COR-L47 (cell line): ENCODE results near the gene TMEM63B.
"Not testable (repeated sequence)": the region's sequence is repeated elsewhere in the genome, so short reads cannot be mapped to it uniquely, and the experiment has no call there.

ENCODE experiments used
- DNase-seq: peaks from one replicate; lab custom pipeline; 2025; lab: John Stamatoyannopoulos, UW

Gene TMEM63B

GRCh38 chr6:44193307-44193910 is 66.1 kb downstream of the TMEM63B start:
- DNase-seq: no peak

- DNase-seq: no peak
These were observed 67.0 kb downstream of the TMEM63B start for GRCh38 chr6:44194326-44194725.

- not testable (repeated sequence) for DNase-seq
These were observed 69.0 kb downstream of the TMEM63B start for GRCh38 chr6:44196351-44196750.

GRCh38 chr6:44198684-44199083 is 71.3 kb downstream of the TMEM63B start:
- no peak for DNase-seq

GRCh38 chr6:44199883-44200282 is 72.5 kb downstream of the TMEM63B start:
- no peak for DNase-seq

GRCh38 chr6:44201200-44201599 is 73.8 kb downstream of the TMEM63B start:
- no peak for DNase-seq

GRCh38 chr6:44201638-44202303 is 74.4 kb downstream of the TMEM63B start:
- DNase-seq: no peak

- no peak for DNase-seq
These were observed 75.1 kb downstream of the TMEM63B start for GRCh38 chr6:44202332-44202971.

- no peak for DNase-seq
These were observed 75.8 kb downstream of the TMEM63B start for GRCh38 chr6:44202972-44203750.

GRCh38 chr6:44203955-44204354 is 76.6 kb downstream of the TMEM63B start:
- no peak for DNase-seq
